HG03139 (cell line): Measurements from ENCODE around the gene PSMA3.

Experiments
- ATAC-seq: cut with Tn5 transposase; IDR thresholded peaks from one replicate; pipeline ENCODE4 v1.9.1; 2021; ENCODE audit not compliant: unreplicated experiment

PSMA3 gene

GRCh38 chr14:58270628-58271027 lies 26.0 kb downstream of the PSMA3 start:
- no peak for ATAC-seq

DNA sequence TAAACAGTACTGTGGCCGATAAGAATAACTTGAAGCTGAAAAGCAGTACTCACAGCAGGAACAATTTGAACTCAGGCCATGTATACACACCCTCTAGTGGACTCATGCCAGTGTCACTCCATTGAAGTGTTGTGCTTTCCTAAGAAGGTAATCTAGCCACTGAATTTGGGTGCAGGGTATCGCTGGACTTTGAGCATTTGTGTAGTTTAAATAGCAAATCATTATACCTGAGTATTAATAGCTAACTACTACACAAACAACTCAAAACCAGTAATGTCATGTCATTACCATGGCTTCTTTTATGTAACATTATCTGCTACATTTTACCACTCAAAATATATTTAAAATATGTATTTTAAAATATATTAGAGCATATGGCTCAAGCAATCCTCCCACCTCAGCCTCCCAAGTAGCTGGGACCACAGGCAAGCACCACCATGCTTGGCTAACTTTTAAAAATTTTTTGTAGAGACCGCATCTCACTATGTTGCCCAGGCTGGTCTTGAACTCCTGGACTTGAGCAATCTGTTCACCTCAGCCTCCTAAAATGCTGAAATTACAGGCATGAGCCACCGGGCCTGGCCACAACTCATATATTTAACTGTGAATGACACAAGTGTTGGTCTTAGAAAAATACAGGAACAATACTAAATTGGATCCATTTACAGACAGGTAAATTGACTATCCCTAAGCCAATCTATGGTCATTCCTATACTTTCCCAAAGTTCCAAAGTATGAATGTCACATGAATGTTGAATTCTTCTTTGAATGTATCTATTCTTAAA lies 28.1 kb downstream of the PSMA3 start:
- ATAC-seq, result no peak

DNA sequence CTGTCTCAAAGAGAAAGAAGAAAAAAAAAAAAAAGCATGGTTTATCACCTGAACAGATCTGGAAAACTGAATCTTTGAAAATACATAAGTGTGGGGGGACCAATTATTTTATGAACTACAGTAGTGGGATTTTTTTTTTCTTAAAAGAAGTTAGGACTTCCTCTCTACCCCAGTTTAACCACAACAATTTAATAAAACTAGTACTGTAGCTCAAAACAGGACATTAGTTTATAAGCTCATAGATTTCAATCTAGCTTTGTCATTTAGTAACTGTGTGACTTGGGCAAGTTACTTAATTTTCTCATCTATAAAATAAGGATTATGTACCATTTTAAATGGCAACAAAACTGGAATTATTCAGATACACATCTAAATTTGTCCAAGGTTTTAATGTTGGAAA lies 30.2 kb downstream of the PSMA3 start:
- no peak for ATAC-seq

- no peak for ATAC-seq
These were observed 31.0 kb downstream of the PSMA3 start for GRCh38 chr14:58275527-58276190.

DNA sequence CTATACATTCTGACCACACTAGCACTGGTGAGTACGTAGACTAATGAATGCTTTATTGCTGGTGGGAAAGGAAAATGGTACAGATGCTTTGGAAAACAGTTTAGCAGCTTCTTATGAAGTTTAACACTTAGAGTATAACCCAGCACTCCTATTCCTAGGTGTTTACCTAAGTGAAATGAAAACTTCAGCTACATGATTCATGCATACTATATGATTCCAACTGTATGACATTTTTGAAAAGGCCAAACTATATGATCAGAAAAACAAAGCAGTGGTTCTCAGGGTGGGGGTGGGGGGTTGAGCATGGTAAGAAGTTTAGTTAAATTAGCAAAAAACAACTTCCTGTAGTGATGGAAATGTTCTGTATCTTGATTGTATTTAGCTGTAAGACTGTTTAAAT lies 31.6 kb downstream of the PSMA3 start:
- ATAC-seq, result no peak

DNA sequence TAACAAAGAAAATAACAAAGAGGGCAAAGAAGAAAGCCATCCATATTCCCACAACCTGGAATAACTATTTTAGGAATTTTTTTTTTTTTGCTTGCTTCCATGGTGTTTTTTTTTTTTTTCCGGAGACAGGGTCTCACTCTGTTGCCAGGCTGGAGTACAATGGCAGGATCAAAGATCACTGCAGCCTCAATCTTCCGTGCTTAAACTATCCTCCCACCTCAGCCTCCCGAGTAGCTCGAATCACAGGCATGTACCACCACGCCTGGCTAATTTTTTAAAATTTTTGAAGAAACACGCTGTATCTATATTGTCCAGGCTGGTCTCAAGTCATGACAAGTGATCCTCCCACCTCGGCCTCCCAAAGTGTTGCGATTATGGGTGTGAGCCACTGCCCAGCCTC lies 33.5 kb downstream of the PSMA3 start:
- no peak for ATAC-seq

DNA sequence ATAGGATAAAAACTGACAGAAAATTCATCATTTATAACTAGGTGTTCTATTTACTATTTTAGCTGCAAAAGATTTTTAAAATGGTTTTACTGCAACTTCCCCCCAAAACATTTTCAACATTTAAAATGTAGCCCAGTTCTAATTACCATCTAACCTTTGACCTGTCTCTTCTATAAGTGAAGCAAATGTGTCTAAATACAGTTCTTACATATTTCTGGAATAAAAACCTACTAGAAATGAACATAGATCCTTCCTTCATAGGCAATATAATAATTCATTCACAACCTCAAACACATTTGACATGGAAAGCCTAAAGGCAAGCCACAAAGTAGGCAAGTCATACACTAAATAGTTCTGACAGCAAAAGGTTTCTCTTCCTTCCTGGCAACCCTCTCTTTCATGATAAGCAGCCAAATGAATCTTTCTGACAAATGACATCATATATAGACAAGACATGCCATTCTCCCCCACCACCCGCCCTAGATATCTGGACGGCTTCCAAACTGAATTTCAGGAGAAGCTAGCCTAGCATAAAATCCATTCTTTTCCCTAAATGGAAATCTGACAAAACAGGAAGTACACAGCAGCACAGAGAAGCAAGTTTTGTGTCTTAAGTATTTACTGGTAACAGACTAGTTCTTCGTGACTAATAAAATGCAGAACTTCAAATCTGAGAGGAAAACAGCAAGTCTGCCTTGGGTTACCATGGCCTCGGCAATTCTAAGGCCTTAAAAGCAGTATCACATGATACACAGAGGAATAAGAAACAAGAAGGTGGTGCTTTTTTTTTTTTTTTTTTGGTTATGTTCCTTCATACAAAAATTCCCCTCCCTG lies 36.5 kb downstream of the PSMA3 start:
- ATAC-seq, result no peak

GRCh38 chr14:58281969-58282368 lies 37.3 kb downstream of the PSMA3 start:
- no peak for ATAC-seq

GRCh38 chr14:58282925-58283593 lies 38.4 kb downstream of the PSMA3 start:
- ATAC-seq, result no peak

DNA sequence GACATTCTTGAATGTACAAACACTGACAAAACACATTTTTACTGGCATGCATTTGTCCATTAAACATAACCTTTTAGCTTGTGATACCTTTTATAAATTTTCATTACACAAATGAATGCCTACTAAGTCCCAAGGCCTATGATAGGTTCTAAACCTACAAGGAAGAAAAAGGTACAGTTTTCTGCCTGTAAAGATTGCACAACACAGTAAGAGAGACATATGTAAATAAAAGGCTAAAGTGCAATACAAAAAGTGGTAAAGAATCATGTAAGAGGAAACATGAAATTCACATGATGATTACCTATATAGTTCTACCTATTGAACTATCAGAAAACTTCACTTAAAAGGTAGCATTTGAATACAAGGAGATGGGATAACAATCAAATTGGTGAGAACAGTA lies 39.1 kb downstream of the PSMA3 start:
- ATAC-seq, result no peak

GRCh38 chr14:58285132-58285531 lies 40.5 kb downstream of the PSMA3 start:
- ATAC-seq, result no peak

GRCh38 chr14:58287607-58288042 lies 43.0 kb downstream of the PSMA3 start:
- no peak for ATAC-seq

DNA sequence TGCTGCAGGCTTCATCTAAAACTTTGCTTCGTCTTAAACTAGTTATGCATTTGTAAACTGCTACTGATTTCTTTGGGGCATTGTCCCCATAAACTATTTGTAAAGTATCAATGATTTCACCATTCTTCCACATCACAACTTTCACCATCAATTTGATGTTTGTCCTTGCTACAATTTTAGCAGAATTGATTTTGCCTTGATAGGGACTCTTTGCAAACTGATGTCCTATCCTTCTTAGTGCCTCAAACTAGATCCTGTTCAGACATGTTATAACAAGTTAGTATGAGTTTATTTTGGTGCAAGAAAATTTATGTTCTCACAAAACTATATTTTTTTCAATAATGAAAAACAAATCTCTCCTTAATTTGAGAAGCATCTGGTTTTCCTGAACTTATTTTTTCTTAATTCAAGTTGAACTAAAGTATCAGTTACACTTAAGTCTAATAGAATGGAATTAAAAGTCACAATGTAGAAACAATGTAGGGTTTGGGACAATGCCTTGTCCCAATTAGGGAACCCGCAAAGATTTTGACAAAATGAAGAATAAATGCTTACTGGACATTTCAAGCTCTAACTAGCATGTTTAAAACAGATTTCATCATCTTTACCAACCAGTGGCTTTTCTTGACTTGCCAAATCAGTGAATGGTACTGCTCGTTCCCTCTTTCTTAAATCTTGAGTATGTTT lies 43.6 kb downstream of the PSMA3 start:
- no peak for ATAC-seq

DNA sequence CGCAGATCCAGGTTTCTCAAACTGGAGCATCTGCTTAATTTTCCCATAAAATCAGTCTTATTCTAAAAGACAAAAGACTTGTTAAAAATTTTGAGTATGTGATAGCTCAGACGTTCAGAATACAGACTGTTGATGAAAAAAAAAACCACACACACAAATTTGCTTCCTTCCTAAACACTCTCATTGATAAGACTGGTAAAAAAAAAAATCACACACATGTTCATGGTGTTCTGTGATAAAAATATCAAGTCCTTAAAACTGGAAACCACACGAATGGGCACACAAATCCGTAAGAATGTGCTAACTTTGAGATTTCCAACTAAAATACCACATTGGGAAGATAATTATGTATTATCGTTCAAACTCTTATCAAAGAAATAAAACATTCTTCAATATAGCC lies 47.0 kb downstream of the PSMA3 start:
- ATAC-seq, result no peak

DNA sequence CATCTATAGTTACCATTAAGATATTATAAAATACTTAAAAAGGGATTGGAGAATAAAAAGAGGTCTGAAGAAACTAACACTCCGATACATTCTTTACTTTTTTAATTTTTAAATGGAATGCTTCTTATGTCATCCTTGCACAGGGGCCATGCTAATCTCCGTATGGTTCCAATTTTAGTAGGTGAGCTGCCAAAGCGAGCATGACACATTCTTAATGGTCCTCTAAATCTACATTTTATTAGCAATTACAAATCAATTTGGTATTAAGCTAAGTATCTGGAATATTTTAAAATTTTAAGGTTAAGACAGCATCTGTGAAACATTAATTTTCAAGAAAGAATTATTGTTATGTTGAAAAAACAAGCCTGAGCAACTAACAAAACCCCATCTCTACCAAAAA lies 47.5 kb downstream of the PSMA3 start:
- ATAC-seq, result no peak

DNA sequence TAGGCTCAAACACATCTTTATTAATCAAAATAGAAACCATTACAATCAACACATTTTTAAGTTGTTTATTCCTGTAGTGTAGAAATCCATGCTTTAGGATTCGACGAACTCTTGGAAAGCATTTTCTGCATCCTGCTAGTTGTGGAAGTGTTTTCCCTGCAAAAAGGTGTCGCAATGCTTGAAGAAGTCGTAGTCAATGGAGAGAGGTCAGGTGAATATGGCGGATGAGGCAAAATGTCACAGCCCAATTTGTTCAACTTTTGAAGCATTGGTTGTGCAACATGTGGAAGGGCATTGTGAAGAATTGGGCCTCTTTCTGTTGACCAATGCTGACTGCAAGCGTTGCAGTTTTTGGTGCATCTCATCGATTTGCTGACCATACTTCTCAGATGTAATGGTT lies 49.6 kb downstream of the PSMA3 start:
- ATAC-seq, result no peak

- ATAC-seq, result no peak
These were observed 52.1 kb downstream of the PSMA3 start for GRCh38 chr14:58296726-58297125.

GRCh38 chr14:58297412-58297761 lies 52.7 kb downstream of the PSMA3 start:
- ATAC-seq, result no peak

- ATAC-seq, result peak; percentile 80
These were observed 53.3 kb downstream of the PSMA3 start for GRCh38 chr14:58297762-58298476.
